T-helper 1 cell (primary cell): ENCODE measurements around the gene TMEM225B.
"Not testable (repeated sequence)": the region's sequence is repeated elsewhere in the genome, so short reads cannot be mapped to it uniquely, and the experiment has no call there.

Source experiments
- DNase-seq, 5 donors: peaks; one replicate each; pipeline ENCODE4 v3.0.0-alpha.2; 2012 to 2020

Gene TMEM225B

DNA sequence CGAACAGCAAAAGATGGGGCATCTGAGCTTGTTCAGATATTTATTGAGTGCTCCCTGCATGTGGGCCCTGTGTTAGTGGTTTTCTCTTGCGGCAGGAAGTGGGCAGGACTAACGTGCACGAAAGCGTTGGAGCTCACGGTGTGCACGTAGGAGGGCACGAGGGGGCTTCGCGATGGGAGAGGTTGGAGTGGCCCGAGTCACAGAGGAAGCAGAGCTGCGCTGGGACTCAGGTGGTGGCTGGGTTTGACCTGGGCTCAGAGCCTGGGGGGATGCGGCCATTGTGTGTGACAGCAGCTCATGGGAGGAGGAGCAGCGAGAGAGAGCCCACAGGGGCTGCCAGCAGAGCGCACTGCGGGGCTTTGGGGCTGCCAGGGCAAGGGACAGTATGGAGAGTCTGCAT lies 26.4 kb downstream of the TMEM225B start:
- peak; percentile 33 to 83 (median 52) for DNase-seq

DNA sequence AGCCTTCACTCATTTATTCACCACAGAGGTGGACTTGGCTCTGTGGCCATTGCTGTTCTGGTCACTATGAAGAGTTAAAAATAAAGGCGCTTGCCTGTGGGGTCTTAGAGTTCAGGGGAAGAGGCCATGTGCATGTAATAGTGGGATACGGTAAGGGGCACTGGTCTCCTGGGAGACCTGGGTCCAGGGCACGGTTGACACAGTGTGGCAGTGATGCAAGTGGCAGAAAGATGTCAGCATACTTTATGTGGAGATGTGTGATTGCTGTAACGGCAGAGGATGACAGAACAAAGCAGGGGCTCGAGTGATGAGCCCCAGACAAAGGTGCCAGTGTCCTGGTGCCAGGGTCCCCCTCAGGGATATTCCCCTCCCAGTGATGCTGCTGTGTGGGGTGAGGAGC lies 27.3 kb downstream of the TMEM225B start:
- DNase-seq: no peak

DNA sequence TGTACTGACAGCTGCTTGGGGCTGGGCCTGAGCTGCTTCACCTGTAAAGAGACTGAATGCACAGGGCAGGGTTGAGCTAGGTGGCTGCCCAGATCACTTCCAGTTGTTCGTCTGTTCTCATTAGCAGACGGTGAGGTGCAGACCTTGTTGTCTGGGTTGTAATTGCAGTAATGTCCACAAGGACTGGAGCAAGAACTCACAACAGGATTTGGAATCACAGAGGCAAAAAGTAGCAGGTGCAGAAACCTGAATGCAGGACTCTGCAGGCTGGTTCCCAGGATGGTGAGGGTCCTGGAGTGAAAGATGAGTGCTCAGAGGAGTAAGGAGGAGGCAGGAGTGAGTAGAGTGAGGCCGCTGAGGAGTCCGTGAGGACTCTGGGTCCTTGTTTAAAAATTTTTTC lies 27.9 kb downstream of the TMEM225B start:
- no peak for DNase-seq

DNA sequence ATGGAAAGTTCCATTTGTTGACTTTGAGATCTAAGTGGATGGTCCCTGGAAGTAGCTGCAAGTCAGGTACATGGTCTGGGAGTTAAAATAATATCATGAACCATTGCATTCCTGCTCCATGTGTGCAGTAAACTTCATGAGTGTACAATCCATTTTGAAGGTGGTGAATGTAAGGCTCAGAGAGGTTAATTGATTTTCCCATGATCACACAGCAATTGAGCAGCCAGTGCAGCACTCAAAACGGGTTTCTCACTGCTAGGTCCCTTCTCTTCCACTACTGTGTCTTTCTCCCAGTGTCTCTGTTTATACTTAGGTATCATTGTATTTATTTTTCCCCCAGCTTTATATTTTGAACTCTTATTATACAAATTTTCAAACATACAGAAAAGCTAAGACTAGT lies 28.6 kb downstream of the TMEM225B start:
- DNase-seq: no peak

GRCh38 chr7:99627513-99627912 lies 29.4 kb downstream of the TMEM225B start:
- DNase-seq: no peak

DNA sequence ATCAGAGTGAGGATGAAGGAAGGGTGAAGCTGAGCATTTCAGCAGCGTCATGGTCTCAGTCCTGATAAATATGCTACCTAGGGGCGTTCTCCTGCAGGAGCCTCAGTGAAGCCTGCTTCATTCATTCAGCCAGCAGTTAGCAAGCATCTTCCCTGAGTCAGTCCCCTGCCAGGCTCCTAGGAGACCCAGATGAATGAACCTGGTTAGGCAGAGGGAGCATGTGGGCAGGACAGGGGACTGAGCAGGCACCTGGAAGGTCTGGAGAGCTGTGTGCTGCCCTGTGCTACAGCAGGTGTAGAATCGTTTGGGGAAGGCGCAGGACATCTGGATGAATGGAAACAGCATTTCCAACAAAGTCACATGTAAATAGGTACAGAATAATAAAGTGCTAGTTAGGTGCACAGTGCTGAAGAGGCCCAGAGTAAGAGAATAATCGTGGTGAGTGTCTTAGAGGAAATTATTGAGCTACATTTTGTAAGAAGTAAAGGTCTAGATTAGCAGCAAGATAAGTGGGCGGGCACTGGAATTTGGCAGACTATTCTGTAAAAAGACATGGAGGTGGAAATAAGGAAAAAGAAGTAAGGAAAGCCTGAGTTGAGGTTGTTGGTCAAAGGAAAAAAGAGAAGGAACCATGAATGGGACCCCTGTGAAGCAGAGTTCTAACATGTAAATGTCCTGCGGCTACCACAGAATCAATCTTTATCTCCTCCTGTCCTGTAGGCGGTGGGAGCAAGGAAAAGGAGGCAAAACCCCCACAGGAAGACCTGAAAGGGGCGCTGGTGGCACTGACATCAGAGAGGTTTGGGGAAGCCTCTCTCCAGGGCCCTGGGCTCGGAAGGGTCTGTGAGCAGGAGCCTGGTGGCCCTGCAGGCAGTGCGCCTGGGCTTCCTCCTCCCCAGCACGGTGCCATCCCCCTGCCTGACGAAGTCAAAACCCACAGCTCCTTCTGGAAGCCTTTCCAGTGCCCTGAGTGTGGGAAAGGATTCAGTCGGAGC lies 30.7 kb downstream of the TMEM225B start:
- no peak for DNase-seq

- DNase-seq: no peak
Measured at GRCh38 chr7:99629643-99630042, 31.6 kb downstream of the TMEM225B start.

- no peak for DNase-seq
Measured at GRCh38 chr7:99631295-99632109, 33.4 kb downstream of the TMEM225B start.

- DNase-seq: not testable (repeated sequence)
Measured at GRCh38 chr7:99637414-99637813, 39.3 kb downstream of the TMEM225B start.

GRCh38 chr7:99638731-99639130 lies 40.7 kb downstream of the TMEM225B start:
- DNase-seq: no peak

DNA sequence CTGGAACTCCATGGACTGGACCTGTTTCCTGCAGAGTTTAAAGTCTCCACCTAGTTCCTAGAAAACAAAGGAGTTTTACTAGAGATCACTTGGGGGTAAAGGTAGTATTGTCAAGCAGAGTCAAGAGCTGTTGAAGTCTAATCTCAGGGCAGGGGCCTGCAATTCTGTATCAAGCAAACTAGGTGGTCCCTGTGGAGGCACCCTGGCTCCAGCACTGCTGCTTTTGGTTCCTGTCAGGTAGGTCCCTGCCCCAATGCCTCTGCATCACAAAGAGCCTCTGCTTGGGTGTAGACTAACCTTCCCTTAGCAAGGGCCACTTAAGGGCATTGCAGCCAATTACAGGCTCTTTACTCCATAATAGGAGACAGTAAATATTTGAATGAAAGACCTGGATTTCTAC lies 41.2 kb downstream of the TMEM225B start:
- no peak for DNase-seq

GRCh38 chr7:99642027-99642426 lies 44.0 kb downstream of the TMEM225B start:
- DNase-seq: no peak

GRCh38 chr7:99643464-99643863 lies 45.4 kb downstream of the TMEM225B start:
- DNase-seq: no peak

GRCh38 chr7:99644431-99644830 lies 46.4 kb downstream of the TMEM225B start:
- no peak for DNase-seq

DNA sequence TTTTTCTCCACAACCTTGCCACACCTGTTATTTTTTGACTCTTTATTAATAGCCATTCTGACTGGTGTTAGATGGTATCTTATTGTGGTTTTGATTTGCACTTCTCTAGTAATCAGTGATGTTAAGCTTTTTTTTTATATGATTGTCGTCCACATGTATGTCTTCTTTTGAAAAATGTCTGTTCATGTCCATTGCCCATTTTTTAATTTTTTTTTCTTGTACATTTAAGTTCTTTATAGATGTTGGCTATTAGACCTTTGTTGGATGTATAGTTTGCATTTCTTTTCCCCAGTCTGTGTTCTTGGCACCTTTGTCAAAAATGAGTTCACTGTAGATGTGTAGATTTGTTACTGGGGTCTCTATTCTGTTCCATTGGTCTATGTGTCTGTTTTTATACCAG lies 47.5 kb downstream of the TMEM225B start:
- no peak for DNase-seq

GRCh38 chr7:99648843-99649242 lies 50.8 kb downstream of the TMEM225B start:
- no peak for DNase-seq

DNA sequence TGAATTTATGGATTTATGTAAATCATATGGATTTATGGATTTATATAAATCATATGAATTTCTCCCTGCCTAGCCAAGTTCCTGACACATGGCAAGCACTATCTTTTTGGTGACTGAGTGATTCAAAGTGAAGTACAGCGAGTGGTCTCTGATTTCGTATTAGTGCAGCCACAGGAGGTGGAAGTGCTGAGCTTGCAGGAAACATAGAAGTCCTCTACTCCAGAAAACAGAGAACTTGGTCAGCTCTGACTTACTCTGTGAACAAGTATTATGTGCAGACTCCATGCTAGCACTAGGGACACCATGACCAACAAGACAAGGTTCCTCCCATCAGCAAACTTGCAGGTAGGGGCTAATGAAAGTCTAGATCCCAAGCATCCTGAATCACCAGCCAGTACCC lies 53.2 kb downstream of the TMEM225B start:
- DNase-seq: no peak

GRCh38 chr7:99652671-99653070 lies 54.6 kb downstream of the TMEM225B start:
- DNase-seq: no peak

DNA sequence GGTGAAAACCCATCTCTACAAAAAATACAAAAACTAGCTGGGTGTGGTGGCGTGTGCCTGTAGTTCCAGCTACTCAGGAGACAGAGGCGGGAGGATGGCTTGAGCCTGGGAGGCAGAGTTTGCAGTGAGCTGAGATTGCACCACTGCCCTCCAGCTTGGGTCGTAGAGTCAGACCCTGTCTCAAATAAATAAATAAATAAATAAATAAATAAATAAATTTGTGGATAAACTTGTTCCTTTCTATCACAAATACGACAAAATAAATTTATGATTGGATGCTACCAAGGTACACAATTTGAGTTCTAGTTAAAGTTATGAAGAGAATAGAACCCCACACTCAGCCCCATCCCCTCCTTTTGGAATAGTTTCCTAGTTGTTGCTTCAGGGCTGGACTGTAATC lies 55.2 kb downstream of the TMEM225B start:
- DNase-seq: not testable (repeated sequence)

DNA sequence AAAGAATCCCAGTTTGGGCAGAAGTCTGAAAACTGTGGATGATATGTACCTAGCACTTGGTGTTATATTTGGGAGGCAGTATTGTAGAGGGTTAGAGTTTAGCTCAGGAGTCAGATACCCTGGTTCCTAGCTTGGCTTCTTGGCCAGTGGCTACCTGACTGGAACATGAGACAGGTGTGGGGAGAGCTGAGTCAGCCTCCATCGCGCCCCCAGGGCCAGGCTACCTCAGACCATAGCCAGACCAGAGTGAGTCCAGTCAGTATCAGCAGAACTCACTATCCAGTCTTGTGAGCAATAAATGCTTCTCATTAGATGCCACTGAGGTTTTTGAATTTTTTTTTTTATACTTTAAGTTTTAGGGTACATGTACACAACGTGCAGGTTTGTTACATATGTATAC lies 55.7 kb downstream of the TMEM225B start:
- DNase-seq: no peak

DNA sequence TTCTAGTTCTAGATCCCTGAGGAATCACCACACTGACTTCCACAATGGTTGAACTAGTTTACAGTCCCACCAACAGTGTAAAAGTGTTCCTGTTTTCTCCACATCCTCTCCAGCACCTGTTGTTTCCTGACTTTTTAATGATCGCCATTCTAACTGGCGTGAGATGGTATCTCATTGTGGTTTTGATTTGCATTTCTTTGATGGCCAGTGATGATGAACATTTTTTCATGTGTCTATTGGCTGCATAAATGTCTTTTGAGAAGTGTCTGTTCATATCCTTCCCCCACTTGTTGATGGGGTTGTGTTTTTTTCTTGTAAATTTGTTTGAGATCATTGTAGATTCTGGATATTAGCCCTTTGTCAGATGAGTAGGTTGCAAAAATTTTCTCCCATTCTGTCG lies 56.6 kb downstream of the TMEM225B start:
- DNase-seq: not testable (repeated sequence)

- DNase-seq: not testable (repeated sequence)
Measured at GRCh38 chr7:99657879-99658278, 59.8 kb downstream of the TMEM225B start.
